Osteoblast (primary cell): ENCODE results near the gene CCDC12. TPM values are rescaled to one million over a fixed set of nuclear protein-coding genes. Genes with fewer than 3 reads are reported as not detected.
"Not testable (repeated sequence)": the region's sequence is repeated elsewhere in the genome, so short reads cannot be mapped to it uniquely, and the experiment has no call there.

Source experiments
- DNase-seq: peaks from one replicate; pipeline ENCODE4 v3.0.0; 2011; ENCODE audit warnings: low spot score, mixed read lengths; ENCODE audit not compliant: insufficient read length; ENCODE audit errors: missing footprints
- H2AFZ ChIP-seq: 2 replicates; pipeline ENCODE4 v1.6.0; 2011; ENCODE audit warnings: mild to moderate bottlenecking, low read length
- H3K27ac ChIP-seq: 2 replicates; pipeline ENCODE4 v1.5.1; 2011; ENCODE audit warnings: mild to moderate bottlenecking, low read depth, low read length, moderate library complexity
- H3K27me3 ChIP-seq: 2 replicates; pipeline ENCODE4 v1.6.0; 2012; ENCODE audit warnings: mild to moderate bottlenecking, control low read depth, inconsistent platforms, low read length, moderate library complexity; ENCODE audit not compliant: insufficient read depth
- H3K36me3 ChIP-seq: 2 replicates; pipeline ENCODE4 v1.5.1; 2011; ENCODE audit warnings: mild to moderate bottlenecking, low read length, control low read depth, moderate library complexity; ENCODE audit not compliant: insufficient read depth
- H3K4me1 ChIP-seq: 2 replicates; pipeline ENCODE4 v1.5.1; 2011; ENCODE audit warnings: mild to moderate bottlenecking, low read length, control low read depth, moderate library complexity; ENCODE audit not compliant: insufficient read depth
- H3K4me2 ChIP-seq: 2 replicates; pipeline ENCODE4 v1.6.0; 2011; ENCODE audit warnings: mild to moderate bottlenecking, low read length; ENCODE audit not compliant: insufficient read depth
- H3K4me3 ChIP-seq: fragments of 200-600 bp; sonication (generic); 3 replicates; pipeline ENCODE4 v1.5.1; 2012; ENCODE audit warnings: mild to moderate bottlenecking, low read length, inconsistent platforms; ENCODE audit not compliant: insufficient read depth
- H3K79me2 ChIP-seq: 2 replicates; pipeline ENCODE4 v1.6.0; 2012; ENCODE audit warnings: mild to moderate bottlenecking, low read length, control low read depth, inconsistent platforms; ENCODE audit not compliant: insufficient read depth
- H3K9me3 ChIP-seq: 2 replicates; pipeline ENCODE4 v1.5.1; 2011; ENCODE audit warnings: low read depth, low read length, control low read depth
- H4K20me1 ChIP-seq: 2 replicates; pipeline ENCODE4 v1.6.0; 2012; ENCODE audit warnings: mild to moderate bottlenecking, low read length, control low read depth; ENCODE audit not compliant: insufficient read depth
- total RNA-seq: library from RNA; depleted of rRNA; stranded (reverse); fragments of >200 nt; gene quantifications from 2 replicates; pipeline ENCODE4 v1.2.3, GENCODE V29; 2012
- TF ChIP-seq, protein P1 (sequence below): IDR thresholded peaks from 2 replicates; pipeline ENCODE4 v1.5.1; 2011; ENCODE audit warnings: mild to moderate bottlenecking, low read depth, low read length, moderate library complexity; ENCODE audit errors: extremely low read depth

Gene CCDC12
- total RNA-seq, 1 donor, result 20.6 TPM

DNA sequence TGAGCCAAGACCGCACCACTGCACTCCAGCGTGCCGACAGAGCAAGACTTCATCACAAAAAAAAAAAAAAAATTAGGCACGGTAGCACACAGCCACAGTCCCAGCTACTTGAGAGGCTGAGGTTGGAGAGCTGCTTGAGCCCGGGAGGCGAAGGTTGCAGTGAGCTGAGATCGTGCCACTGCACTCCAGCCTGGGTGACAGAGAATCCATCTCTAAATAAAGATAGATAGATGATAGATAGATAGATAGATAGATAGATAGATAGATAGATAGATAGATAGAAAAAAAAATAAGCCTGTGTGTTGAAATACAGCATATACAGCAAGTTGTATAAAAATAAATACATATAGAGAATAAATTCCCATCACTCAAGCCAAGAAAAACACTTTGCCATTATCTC, 61.7 kb downstream of the CCDC12 start:
- Histone ChIP-seq H3K27ac (no peak overlapping the region), H3K4me2 (no peak overlapping the region), H3K4me3 (no peak overlapping the region), H4K20me1 (no peaks in the 10 kb centered on the region), H3K4me1 (peaks cover 8% of the 10 kb centered on the region), H2AFZ (no peak overlapping the region), H3K9me3 (no peaks in the 10 kb centered on the region), H3K79me2 (no peaks in the 10 kb centered on the region), H3K27me3 (no peaks in the 10 kb centered on the region), H3K36me3 (peaks cover 27% of the 10 kb centered on the region)
- TF ChIP-seq, protein P1, sequence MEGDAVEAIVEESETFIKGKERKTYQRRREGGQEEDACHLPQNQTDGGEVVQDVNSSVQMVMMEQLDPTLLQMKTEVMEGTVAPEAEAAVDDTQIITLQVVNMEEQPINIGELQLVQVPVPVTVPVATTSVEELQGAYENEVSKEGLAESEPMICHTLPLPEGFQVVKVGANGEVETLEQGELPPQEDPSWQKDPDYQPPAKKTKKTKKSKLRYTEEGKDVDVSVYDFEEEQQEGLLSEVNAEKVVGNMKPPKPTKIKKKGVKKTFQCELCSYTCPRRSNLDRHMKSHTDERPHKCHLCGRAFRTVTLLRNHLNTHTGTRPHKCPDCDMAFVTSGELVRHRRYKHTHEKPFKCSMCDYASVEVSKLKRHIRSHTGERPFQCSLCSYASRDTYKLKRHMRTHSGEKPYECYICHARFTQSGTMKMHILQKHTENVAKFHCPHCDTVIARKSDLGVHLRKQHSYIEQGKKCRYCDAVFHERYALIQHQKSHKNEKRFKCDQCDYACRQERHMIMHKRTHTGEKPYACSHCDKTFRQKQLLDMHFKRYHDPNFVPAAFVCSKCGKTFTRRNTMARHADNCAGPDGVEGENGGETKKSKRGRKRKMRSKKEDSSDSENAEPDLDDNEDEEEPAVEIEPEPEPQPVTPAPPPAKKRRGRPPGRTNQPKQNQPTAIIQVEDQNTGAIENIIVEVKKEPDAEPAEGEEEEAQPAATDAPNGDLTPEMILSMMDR, result no peak
- peak; percentile 4 for DNase-seq

GRCh38 chr3:46913644-46914043, 62.9 kb downstream of the CCDC12 start:
- Histone ChIP-seq H3K9me3 (no peaks in the 10 kb centered on the region), H3K27ac (no peak overlapping the region), H4K20me1 (no peaks in the 10 kb centered on the region), H3K4me2 (peak overlapping the region; percentile 29), H3K4me3 (no peak overlapping the region), H3K79me2 (no peaks in the 10 kb centered on the region), H2AFZ (no peak overlapping the region), H3K36me3 (peaks cover 15% of the 10 kb centered on the region), H3K27me3 (no peaks in the 10 kb centered on the region), H3K4me1 (peaks cover 20% of the 10 kb centered on the region)
- DNase-seq, result peak; percentile 36
- TF ChIP-seq, protein P1, result no peak

GRCh38 chr3:46912986-46913385, 63.6 kb downstream of the CCDC12 start:
- peak; percentile 64 for DNase-seq
- Histone ChIP-seq H3K4me2 (no peak overlapping the region), H3K36me3 (peaks cover 9% of the 10 kb centered on the region), H3K27ac (no peak overlapping the region), H3K79me2 (no peaks in the 10 kb centered on the region), H3K4me1 (peaks cover 26% of the 10 kb centered on the region), H3K9me3 (no peaks in the 10 kb centered on the region), H4K20me1 (no peaks in the 10 kb centered on the region), H3K27me3 (no peaks in the 10 kb centered on the region), H3K4me3 (no peak overlapping the region), H2AFZ (no peak overlapping the region)
- TF ChIP-seq, protein P1, result no peak

DNA sequence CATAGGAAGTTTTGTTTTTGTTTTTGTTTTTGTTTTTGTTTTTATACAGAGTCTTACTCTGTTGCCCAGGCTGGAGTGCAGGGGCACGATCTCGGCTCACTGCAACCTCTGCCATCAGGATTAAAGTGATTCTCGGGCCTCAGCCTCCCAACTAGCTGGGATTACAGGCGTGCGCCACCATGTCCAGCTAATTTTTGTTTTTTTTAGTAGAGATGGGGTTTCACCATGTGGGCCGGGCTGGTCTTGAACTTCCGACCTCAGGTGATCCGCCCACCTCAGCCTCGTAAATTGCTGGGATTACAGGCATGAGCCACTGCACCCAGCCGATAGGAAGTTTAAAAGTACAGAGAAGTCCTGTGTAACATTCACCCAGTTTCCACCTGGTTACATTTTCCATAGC, 65.6 kb downstream of the CCDC12 start:
- H3K36me3 ChIP-seq, H3K4me3 ChIP-seq, H3K27me3 ChIP-seq, DNase-seq, H3K4me2 ChIP-seq, H2AFZ ChIP-seq, H3K9me3 ChIP-seq, H3K27ac ChIP-seq, H4K20me1 ChIP-seq, H3K79me2 ChIP-seq: not testable (repeated sequence)
- H3K4me1 ChIP-seq, result peaks cover 27% of the 10 kb centered on the region
